Stimulated activated CD4-positive, alpha-beta T cell treated with anti-CD3 and anti-CD28 coated beads, Interleukin-4, amount 100 ng/mL, for 48 hours (primary cell): ENCODE results near the gene TANGO2.

Experiments used
- DNase-seq, 2 donors: peaks; one replicate each; pipeline ENCODE4 v3.0.0-alpha.2; 2020; ENCODE audit warnings: low read depth in 2 of 2

The TANGO2 gene

GRCh38 chr22:20044495-20045151 is 23.7 kb downstream of the TANGO2 start:
- no peak for DNase-seq

GRCh38 chr22:20046730-20047129 is 25.8 kb downstream of the TANGO2 start:
- no peak for DNase-seq

GRCh38 chr22:20051927-20052308 is 31.0 kb downstream of the TANGO2 start:
- no peak for DNase-seq

DNA sequence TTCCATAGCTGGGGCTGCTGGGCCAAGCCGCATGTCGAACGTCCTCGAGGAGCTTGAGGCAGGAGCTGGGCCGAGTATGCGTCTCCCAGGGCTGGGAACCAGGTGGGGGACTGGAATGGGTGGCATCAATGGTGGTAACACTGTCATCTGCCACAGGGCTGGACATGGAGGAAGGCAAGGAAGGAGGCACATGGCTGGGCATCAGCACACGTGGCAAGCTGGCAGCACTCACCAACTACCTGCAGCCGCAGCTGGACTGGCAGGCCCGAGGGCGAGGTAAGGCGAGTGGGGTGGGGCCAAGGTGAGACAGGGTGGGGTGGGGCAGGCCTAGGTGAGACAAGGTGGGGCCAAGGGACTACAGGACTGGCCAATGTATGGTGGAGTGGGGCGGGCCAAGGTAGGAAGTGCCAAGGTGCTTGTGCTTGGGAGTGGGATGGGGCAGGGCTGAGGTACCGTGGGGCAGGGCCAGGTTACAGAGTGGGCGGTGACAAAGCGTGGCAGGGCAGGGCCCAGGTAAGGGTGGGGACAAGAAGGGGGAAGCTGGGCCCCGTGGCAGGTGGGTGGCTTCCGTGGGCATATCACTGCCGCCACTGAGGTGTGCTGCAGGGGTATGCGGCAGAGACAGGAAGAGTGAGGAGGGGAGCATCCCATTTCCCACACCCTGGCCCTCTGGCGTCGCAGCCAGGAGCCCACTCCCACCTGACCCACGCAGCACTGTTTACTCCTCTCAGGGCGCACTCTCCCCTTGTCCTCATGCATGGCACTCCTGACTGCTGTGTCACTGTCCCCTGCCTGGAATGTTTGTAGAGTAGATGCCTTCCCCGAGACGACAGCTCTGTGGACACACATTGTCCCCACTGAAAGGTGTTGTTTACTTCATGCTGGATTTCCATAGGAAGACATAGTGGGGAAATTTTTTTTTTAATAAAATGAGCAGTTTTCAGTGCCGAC is 31.7 kb downstream of the TANGO2 start:
- DNase-seq: no peak

DNA sequence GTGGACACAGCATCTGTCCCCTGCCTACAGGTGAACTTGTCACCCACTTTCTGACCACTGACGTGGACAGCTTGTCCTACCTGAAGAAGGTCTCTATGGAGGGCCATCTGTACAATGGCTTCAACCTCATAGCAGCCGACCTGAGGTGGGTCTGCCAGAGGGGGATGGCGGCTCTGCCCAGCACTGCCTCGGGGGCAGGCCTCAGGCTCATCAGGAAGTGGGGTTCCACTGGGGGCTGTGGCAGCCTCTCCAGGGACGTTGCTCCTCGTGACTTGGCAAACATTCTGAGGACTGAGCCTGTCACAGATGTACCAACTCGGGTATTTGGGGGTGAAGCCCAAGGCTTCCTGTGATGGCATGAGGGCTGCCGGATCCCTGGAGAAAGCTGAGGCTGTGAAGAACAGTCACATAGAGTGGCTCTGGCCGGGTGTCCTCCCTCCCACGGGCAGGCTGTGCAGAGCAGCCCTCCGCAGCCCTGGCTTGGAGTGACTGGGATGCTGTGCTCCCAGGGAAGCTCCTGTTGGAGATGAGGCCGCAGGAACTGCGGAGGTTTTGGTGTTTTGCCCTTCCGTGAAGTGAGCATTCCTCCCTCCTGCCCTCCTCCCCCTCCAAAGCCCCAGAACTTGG is 32.6 kb downstream of the TANGO2 start:
- DNase-seq: no peak

GRCh38 chr22:20054034-20054427 is 33.1 kb downstream of the TANGO2 start:
- DNase-seq: no peak

GRCh38 chr22:20054485-20054884 is 33.6 kb downstream of the TANGO2 start:
- DNase-seq: no peak

DNA sequence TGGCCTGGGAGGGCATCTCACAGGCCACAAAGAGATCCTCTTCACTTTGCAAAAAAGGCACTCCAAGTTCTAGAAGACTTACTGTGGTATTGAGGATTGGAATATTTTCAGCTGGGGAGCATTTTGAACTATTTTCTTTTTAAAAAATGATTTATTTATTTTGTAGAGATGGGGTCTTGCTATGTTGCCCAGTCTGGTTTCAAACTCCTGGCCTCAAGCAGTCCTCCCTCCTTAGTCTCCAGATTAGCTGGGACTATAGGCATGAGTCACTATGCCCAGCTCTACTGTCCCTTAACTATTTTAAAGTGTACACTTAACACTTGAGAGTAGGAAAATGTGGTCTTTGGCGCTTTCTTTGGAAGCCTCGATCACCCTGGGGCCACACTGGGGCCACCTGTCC is 34.2 kb downstream of the TANGO2 start:
- no peak for DNase-seq

DNA sequence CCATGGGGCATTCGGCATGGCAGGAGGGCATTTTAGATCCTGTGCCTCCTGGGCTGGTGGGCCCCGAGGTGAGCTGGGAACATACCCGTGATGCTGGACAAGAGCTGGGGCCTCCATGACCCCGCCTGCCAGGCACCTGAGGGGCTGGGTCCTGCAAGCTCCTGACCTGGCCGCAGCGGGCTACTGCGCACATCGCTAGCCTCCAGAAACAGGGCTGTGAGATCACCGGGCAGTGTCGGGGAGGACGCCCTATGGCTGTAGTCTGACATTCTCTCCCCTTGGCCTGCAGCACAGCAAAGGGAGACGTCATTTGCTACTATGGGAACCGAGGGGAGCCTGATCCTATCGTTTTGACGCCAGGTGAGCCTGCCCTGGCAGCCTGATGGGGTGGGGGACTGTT is 34.7 kb downstream of the TANGO2 start:
- DNase-seq: no peak

- DNase-seq: no peak
These were observed 35.3 kb downstream of the TANGO2 start for GRCh38 chr22:20056161-20056560.

DNA sequence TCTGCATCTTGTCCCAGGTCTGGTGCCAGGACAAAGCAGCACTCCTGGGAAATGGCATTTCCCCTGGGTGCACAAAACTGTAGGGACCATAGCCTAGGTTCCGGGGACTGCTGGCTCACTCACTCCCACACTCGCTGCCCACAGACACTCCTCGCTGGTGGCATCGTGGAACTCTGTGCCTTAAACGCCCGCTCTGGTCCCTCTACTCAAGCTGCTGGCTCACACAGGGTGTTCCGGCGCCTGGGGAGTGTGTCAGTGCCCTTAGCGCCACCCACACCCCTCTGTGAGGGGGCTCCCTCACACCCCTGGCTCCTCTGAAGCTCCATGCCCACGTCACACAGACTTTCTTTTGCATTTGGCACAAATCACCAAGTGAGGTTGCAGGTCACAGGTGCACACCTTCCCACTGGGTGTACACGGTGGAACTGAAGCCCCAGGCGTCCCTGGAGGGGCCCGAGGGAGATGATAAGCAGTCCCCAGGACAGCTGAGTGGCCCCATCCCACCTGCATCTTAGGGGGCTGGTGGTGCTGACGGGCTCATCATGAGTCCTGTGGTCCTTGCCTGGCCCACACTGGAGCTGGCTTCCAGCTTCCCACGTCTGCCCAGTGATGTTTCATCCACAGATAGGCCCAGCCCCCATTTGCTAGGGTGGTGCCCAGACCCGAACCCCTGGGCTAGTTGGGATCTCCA is 35.9 kb downstream of the TANGO2 start:
- no peak for DNase-seq

- no peak for DNase-seq
These were observed 36.8 kb downstream of the TANGO2 start for GRCh38 chr22:20057596-20058268.

DNA sequence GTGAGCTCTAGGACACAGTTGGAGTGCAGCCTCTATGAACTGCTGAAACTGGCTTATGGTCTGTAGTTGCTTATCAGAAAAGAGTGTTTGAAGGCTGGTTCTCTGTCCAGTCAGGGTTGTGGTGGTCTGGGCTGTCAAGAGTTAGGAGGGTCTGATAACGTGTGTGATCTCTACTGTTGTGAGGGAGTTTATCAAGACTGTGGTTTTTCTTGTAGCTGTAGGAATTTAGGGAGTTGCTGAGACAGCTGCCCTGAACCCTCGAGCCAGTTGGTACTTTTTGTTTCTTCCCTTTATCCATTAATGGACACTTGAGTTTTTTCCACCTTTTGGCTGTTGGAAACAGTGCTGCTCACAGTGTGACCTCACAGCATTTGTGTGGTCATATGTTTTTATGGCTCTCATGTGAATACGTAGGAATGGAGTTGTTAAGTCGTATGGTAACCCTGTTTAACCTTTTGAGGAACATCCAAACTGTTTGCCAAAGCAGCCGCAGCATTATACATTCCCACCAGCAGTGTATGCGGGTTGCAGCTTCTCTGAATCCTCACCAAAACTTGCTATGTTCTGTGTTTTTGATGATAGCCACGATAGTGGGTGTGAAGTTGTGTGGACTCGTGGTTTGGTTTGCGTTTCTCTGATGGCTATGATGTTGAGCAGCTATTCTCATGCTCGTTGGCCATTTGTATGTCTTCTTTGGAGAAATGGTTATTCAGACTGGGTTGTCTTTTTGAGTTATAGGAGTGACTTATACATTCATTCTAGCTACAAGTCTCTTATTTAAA is 38.3 kb downstream of the TANGO2 start:
- DNase-seq: no peak

- no peak for DNase-seq
These were observed 40.0 kb downstream of the TANGO2 start for GRCh38 chr22:20060700-20061480.

DNA sequence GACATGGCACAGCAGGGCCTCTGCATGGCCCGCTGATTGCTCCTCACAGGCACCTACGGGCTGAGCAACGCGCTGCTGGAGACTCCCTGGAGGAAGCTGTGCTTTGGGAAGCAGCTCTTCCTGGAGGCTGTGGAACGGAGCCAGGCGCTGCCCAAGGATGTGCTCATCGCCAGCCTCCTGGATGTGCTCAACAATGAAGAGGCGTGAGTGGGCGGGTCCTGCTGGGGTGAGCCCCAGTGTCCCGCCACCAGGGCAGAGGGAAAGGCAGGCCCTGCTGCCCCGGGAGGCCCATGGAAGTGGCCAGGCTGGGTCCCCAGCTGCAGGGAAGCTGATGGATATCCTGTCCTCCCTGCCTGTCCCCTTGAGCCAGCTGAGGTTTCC is 40.6 kb downstream of the TANGO2 start:
- no peak for DNase-seq

GRCh38 chr22:20062043-20062765 is 41.3 kb downstream of the TANGO2 start:
- no peak for DNase-seq

DNA sequence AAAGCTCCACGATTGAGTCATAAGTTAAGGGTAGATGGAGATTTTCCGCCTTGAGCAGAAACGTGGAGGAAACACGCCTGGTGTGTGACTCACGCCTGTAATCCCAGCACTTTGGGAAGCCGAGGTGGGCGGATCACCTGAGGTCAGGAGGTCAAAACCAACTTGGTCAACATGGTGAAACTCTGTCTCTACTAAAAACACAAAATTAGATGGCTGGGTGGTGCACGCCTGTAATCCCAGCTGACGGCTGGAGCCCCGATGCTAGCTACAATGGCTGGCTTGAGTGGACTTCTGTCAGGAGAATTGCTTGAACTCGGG is 41.8 kb downstream of the TANGO2 start:
- DNase-seq: no peak

DNA sequence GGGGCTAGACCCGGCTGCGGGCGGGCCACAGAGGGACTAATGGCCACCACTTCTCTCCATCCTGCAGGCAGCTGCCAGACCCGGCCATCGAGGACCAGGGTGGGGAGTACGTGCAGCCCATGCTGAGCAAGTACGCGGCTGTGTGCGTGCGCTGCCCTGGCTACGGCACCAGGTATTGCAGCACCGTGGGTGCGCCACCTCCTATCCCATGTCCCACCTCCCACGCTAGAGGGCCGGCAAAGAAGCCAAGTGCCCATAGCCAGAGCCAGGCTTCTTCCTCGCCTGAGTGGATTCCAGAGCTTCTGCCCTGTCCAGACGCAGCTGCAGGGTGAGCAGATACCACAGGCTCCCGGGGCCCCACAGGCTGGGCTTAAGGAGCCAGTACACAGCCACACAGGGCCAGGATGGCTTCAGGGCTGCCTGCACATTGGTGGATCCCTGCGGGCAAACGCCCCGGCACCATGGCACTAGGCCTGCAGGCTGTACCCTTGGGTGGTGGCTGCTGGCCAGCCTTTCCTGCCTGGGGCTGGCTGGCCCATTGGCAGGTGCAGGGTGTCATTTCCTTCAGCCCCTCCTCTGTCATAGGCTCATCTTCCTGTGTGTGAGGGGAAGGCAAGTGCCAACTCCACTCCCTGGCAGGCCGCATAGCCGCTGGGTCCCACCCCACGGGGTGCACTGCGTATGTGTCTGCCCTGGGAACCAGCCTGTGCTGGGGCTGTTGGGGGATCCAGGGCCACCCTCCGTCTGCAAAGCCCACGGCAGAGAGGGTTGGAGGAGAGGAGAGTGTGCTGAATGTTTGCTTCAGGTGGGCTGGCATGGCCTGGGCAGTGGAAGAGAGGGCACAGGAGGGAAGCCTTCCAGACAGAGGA is 42.6 kb downstream of the TANGO2 start:
- DNase-seq: no peak

GRCh38 chr22:20064140-20064480 is 43.2 kb downstream of the TANGO2 start:
- no peak for DNase-seq
